Lung (tissue), 12 donors: ENCODE measurements around the gene LDLRAD4. TPM values are rescaled to one million over a fixed set of nuclear protein-coding genes. Genes with fewer than 3 reads are reported as not detected.
A peak's percentile ranks its signal among the peaks of the same experiment; 100 is the strongest.

Source experiments
- ATAC-seq: fragments of 200-7000 bp; cut with Tn5 transposase; one replicate; pipeline ENCODE4 v1.9.1; 2020; ENCODE audit warnings: moderate number of reproducible peaks; ENCODE audit not compliant: insufficient read depth, low FRiP score
- DNase-seq, 3 donors: peaks; one replicate each; pipeline ENCODE4 v3.0.0-alpha.2; 2013 to 2017
- H3K27ac ChIP-seq, 2 donors: one replicate each; pipeline ENCODE4 v1.5.1; 2013; ENCODE audit warnings: mild to moderate bottlenecking in 2 of 2, moderate library complexity in 2 of 2, control low read depth in 1 of 2, inconsistent platforms in 1 of 2, low read depth in 1 of 2, low read length in 1 of 2
- H3K27me3 ChIP-seq, 3 donors: one replicate each; pipeline ENCODE4 v1.5.1; 2013; ENCODE audit warnings: low read length in 2 of 3; ENCODE audit not compliant: control insufficient read depth in 3 of 3, insufficient read depth in 3 of 3
- H3K36me3 ChIP-seq, 4 donors: one replicate each; pipeline ENCODE4 v1.5.1; 2013; ENCODE audit warnings: low read length in 4 of 4, mild to moderate bottlenecking in 1 of 4, moderate library complexity in 1 of 4; ENCODE audit not compliant: control insufficient read depth in 4 of 4, insufficient read depth in 4 of 4
- H3K4me1 ChIP-seq, 5 donors: one replicate each; pipeline ENCODE4 v1.5.1; 2013; ENCODE audit warnings: low read length in 5 of 5, mild to moderate bottlenecking in 2 of 5, moderate library complexity in 1 of 5; ENCODE audit not compliant: control insufficient read depth in 5 of 5, insufficient read depth in 5 of 5
- H3K4me3 ChIP-seq: one replicate; pipeline ENCODE4 v1.5.1; 2013; ENCODE audit warnings: mild to moderate bottlenecking, control low read depth, moderate library complexity
- H3K9ac ChIP-seq, 2 donors: one replicate each; pipeline ENCODE4 v1.5.1; 2013; ENCODE audit warnings: low read length in 2 of 2, control low read depth in 1 of 2; ENCODE audit not compliant: insufficient read depth in 1 of 2
- H3K9me3 ChIP-seq, 4 donors: one replicate each; pipeline ENCODE4 v1.5.1; 2013; ENCODE audit warnings: low read length in 3 of 4, mild to moderate bottlenecking in 1 of 4, moderate library complexity in 1 of 4; ENCODE audit not compliant: control insufficient read depth in 4 of 4, insufficient read depth in 3 of 4
- CTCF ChIP-seq: IDR thresholded peaks from 2 replicates; pipeline ENCODE4 v1.5.1; 2012; ENCODE audit warnings: mild to moderate bottlenecking; ENCODE audit errors: control extremely low read depth, extremely low read depth
- WGBS, 2 donors: extraction: QIAGEN DNeasy Blood & Tissue Kit; methylation state at CpG; one replicate each; pipeline ENCODE4 v1.1.7; 2013; 5-methylcytosine and 5-hydroxymethylcytosine counted together
- polyA plus RNA-seq, 2 donors: library from polyadenylated mRNA; stranded (reverse); fragments of 200-250 nt; gene quantifications; one replicate each; pipeline ENCODE4 v1.2.1, GENCODE V29; 2013
- total RNA-seq, 2 donors: library from RNA; depleted of rRNA in 1 of 2; stranded (reverse); fragments of >200 nt in 1 of 2; gene quantifications; one replicate each; pipeline ENCODE4 v1.2.1, GENCODE V29; 2014 to 2021
- donor health status: control.
- donor health status: control.
- donor health status: Bipolar disorder and iron deficiency.
- donor health status: healthy.
- donor health status: DM: yes; HTN: yes; CAD: no.

LDLRAD4 gene
- total and polyA plus RNA-seq, 4 donors = 3.2 to 62.4 (median 19.9) TPM

DNA sequence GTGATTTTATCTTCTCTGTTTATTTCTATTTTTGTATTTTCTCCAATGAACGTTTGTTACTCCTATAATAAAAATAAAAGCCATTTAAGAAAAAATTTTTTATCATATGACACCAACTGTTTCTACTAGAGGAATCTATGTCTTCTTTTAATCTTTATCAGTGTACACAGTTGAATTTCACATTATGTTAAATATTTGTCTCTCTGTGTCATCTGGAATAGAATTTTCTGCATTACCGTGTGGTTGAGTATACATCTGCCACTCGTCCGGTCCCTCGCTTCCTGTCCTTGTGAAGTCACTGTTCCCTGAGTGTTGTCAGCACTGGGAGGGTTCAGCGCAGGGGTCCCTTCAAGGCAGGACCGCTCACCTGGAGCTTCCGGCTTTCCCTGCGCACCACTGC, 99.2 kb downstream of the LDLRAD4 start:
- Histone ChIP-seq H3K36me3 (peaks cover 0 to 10% (median 3%) of the 10 kb centered on the region in 4 donors), H3K9me3 (peaks cover 0 to 14% (median 5%) of the 10 kb centered on the region in 4 donors), H3K27ac (no peak overlapping the region), H3K4me3 (no peak overlapping the region), H3K4me1 (peaks cover 0 to 10% (median 0%) of the 10 kb centered on the region in 5 donors), H3K9ac (no peak overlapping the region), H3K27me3 (no peaks in the 10 kb centered on the region)
- WGBS, 2 donors = 82 to 92% methylated on average over 9 of the region's 9 CpGs
- no peak for TF ChIP-seq CTCF
- no peak for ATAC-seq
- no peak for DNase-seq

GRCh38 chr18:13318731-13319501, 100.4 kb downstream of the LDLRAD4 start:
- Histone ChIP-seq H3K27ac (no peak overlapping the region), H3K9me3 (peaks cover 0 to 14% (median 5%) of the 10 kb centered on the region in 4 donors), H3K4me1 (peaks cover 0 to 10% (median 0%) of the 10 kb centered on the region in 5 donors), H3K4me3 (no peak overlapping the region), H3K36me3 (peaks cover 0 to 10% (median 3%) of the 10 kb centered on the region in 4 donors), H3K9ac (no peak overlapping the region), H3K27me3 (no peaks in the 10 kb centered on the region)
- WGBS, 2 donors = 81 to 83% methylated on average over 19 of the region's 19 CpGs
- no peak for TF ChIP-seq CTCF
- DNase-seq (no peak), ATAC-seq (no peak)

DNA sequence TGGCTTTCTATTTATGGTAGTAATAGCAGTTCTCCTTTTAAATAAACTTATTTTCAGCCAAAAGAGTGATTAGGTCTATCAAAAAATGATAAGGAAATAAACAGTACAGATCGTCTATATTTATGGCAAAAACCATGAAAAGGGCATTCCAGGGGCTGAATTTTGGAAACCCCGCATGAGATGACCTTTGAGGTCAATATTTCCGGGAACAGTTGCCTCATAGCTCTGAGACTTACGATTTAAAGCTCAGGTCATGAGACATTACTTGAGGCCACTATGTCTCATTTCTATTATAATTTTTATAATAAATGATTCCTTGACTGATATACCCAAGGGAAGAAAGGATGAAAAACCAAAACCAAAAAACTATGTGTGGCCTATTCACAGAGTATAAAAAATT, 101.1 kb downstream of the LDLRAD4 start:
- no peak overlapping the region for H3K27ac ChIP-seq
- DNase-seq = peak in 2 of 3 donors; percentile 46 to 50
- H3K4me1 ChIP-seq = peaks cover 0 to 12% (median under 1%) of the 10 kb centered on the region in 5 donors
- no peak for ATAC-seq
- H3K9me3 ChIP-seq = peaks cover 0 to 14% (median 5%) of the 10 kb centered on the region in 4 donors
- peaks cover 0 to 7% (median 1%) of the 10 kb centered on the region in 4 donors for H3K36me3 ChIP-seq
- H3K27me3 ChIP-seq = no peaks in the 10 kb centered on the region
- no peak for TF ChIP-seq CTCF
- WGBS, 2 donors = 59 to 72% methylated on average over 4 of the region's 4 CpGs
- H3K4me3 ChIP-seq = no peak overlapping the region
- no peak overlapping the region for H3K9ac ChIP-seq
